GM23338 (cell line): ENCODE data around the gene C5orf34. TPM values are rescaled to one million over a fixed set of nuclear protein-coding genes. Genes with fewer than 3 reads are reported as not detected.
A peak's percentile ranks its signal among the peaks of the same experiment; 100 is the strongest.

ENCODE experiments used
- ATAC-seq: fragments of 200-7000 bp; cut with Tn5 transposase; 3 replicates; pipeline ENCODE4 v1.9.1; 2020
- DNase-seq: peaks from one replicate; pipeline ENCODE4 v3.0.0-alpha.2; 2015; ENCODE audit warnings: low spot score
- H2AFZ ChIP-seq: fragments of 200-600 bp; sonication (generic); 2 replicates; pipeline ENCODE4 v1.8.0; 2016; ENCODE audit warnings: antibody characterized with exemption, mild to moderate bottlenecking, moderate library complexity
- H3F3A ChIP-seq: fragments of 200-600 bp; sonication (generic); replicated peaks from 2 replicates; pipeline ENCODE4 v1.8.0; 2017; ENCODE audit warnings: antibody characterized with exemption, mixed run types, low read depth
- H3K27ac ChIP-seq: fragments of 200-600 bp; sonication (generic); 2 replicates; pipeline ENCODE4 v1.6.1; 2016; ENCODE audit warnings: low read depth
- H3K27me3 ChIP-seq: fragments of 200-600 bp; sonication (generic); 2 replicates; pipeline ENCODE4 v1.8.0; 2016; ENCODE audit warnings: mild to moderate bottlenecking, mixed run types, moderate library complexity; ENCODE audit not compliant: insufficient read depth
- H3K36me3 ChIP-seq: fragments of 200-600 bp; sonication (generic); 2 replicates; pipeline ENCODE4 v1.8.0; 2016; ENCODE audit warnings: mild to moderate bottlenecking; ENCODE audit not compliant: insufficient read depth
- H3K4me1 ChIP-seq: fragments of 200-600 bp; sonication (generic); 2 replicates; pipeline ENCODE4 v1.8.0; 2016; ENCODE audit warnings: mild to moderate bottlenecking, moderate library complexity; ENCODE audit not compliant: insufficient read depth
- H3K4me2 ChIP-seq: fragments of 200-600 bp; sonication (generic); 2 replicates; pipeline ENCODE4 v1.7.1; 2017; ENCODE audit warnings: mixed run types
- H3K4me3 ChIP-seq: fragments of 200-600 bp; sonication (generic); 2 replicates; pipeline ENCODE4 v1.6.1; 2016; ENCODE audit warnings: mixed run types
- H3K79me2 ChIP-seq: fragments of 200-600 bp; sonication (generic); replicated peaks from 2 replicates; pipeline ENCODE4 v1.8.0; 2017; ENCODE audit warnings: mild to moderate bottlenecking; ENCODE audit not compliant: insufficient read depth
- H3K9me2 ChIP-seq: fragments of 200-600 bp; sonication (generic); 2 replicates; pipeline ENCODE4 v1.8.0; 2017; ENCODE audit not compliant: insufficient read depth
- H4K20me1 ChIP-seq: fragments of 200-600 bp; sonication (generic); replicated peaks from 2 replicates; pipeline ENCODE4 v1.8.0; 2017; ENCODE audit warnings: mild to moderate bottlenecking; ENCODE audit not compliant: insufficient read depth
- H3K27ac Mint-ChIP-seq: 2 replicates; pipeline ENCODE4 v1.8.0; 2020; ENCODE audit warnings: inconsistent platforms, mild to moderate bottlenecking, moderate library complexity, mixed read lengths
- H3K27me3 Mint-ChIP-seq: 3 replicates; pipeline ENCODE4 v1.8.0; 2022; ENCODE audit warnings: low read depth, mild to moderate bottlenecking, moderate library complexity, mixed read lengths, inconsistent platforms; ENCODE audit not compliant: insufficient read depth, poor library complexity
- H3K36me3 Mint-ChIP-seq: 3 replicates; pipeline ENCODE4 v1.8.0; 2021; ENCODE audit warnings: low read depth, mild to moderate bottlenecking, inconsistent platforms, moderate library complexity, mixed read lengths
- H3K4me1 Mint-ChIP-seq: 3 replicates; pipeline ENCODE4 v1.8.0; 2020; ENCODE audit warnings: mild to moderate bottlenecking, inconsistent platforms, mixed read lengths
- H3K4me3 Mint-ChIP-seq: 3 replicates; pipeline ENCODE4 v1.8.0; 2021; ENCODE audit warnings: moderate library complexity, mild to moderate bottlenecking, inconsistent platforms, mixed read lengths
- H3K9me3 Mint-ChIP-seq: 3 replicates; pipeline ENCODE4 v1.8.0; 2020; ENCODE audit warnings: moderate library complexity, mild to moderate bottlenecking, inconsistent platforms, mixed read lengths
- CREB1 ChIP-seq: fragments of 250-450 bp; sonication (Bioruptor Pico); IDR thresholded peaks from 2 replicates; pipeline ENCODE4 v1.5.0; 2020; ENCODE audit warnings: low read depth, mild to moderate bottlenecking, moderate library complexity
- EZH2 ChIP-seq: fragments of 200-600 bp; sonication (generic); IDR thresholded peaks from one replicate; pipeline ENCODE4 v1.8.0; 2017; ENCODE audit warnings: antibody characterized with exemption, mild to moderate bottlenecking, low read depth; ENCODE audit not compliant: unreplicated experiment
- EZH2phosphoT487 ChIP-seq: fragments of 200-600 bp; sonication (generic); IDR thresholded peaks from one replicate; pipeline ENCODE4 v1.8.1; 2018; ENCODE audit warnings: antibody characterized with exemption; ENCODE audit not compliant: unreplicated experiment
- JUNB ChIP-seq: IDR thresholded peaks from one replicate; pipeline ENCODE4 v1.6.1; 2016; ENCODE audit warnings: antibody characterized with exemption; ENCODE audit not compliant: unreplicated experiment
- ZNF114 ChIP-seq: fragments of 250-450 bp; sonication (Bioruptor Pico); IDR thresholded peaks from 2 replicates; pipeline ENCODE4 v1.5.0; 2020; ENCODE audit warnings: mild to moderate bottlenecking, moderate library complexity
- ZNF462 ChIP-seq: fragments of 250-450 bp; sonication (Bioruptor Pico); IDR thresholded peaks from 2 replicates; pipeline ENCODE4 v1.5.0; 2020; ENCODE audit warnings: mild to moderate bottlenecking, moderate library complexity
- polyA plus RNA-seq: library from polyadenylated mRNA; unstranded; fragments of >200 nt; fragmentation: Nextera tagmentation; extraction: Ambion mirVana; gene quantifications from 2 replicates; pipeline ENCODE4 v1.2.1, GENCODE V29; 2016
- total RNA-seq: library from RNA; depleted of rRNA; stranded (reverse); fragments of >200 nt; shearing (Covaris generic); gene quantifications from 2 replicates; pipeline ENCODE4 v1.2.3, GENCODE V29; 2014

C5orf34 gene
- total and polyA plus RNA-seq, 2 experiments from 2014 or later = 12.2 to 15.3 TPM

GRCh38 chr5:43515678-43516048 is 715 bp upstream of the C5orf34 start:
- ATAC-seq (no peak), DNase-seq (no peak)
- TF ChIP-seq ZNF462 = no peak
- TF ChIP-seq JUNB = no peak
- TF ChIP-seq CREB1 (CRISPR knock-in tag) = no peak
- no peak for TF ChIP-seq ZNF114
- no peak for TF ChIP-seq EZH2
- Mint-ChIP-seq H3K9me3 (peaks cover 18% of the 10 kb centered on the region), H3K36me3 (peaks cover 23% of the 10 kb centered on the region), H3K4me3 (peak overlapping the region; percentile 91), H3K27me3 (peaks cover 4% of the 10 kb centered on the region), H3K4me1 (peaks cover 19% of the 10 kb centered on the region), H3K27ac (peak overlapping the region; percentile 99; the same call in 1 of the 2 replicates)
- H3K9me2 ChIP-seq = no peaks in the 10 kb centered on the region
- H3K79me2 ChIP-seq = peaks cover 28% of the 10 kb centered on the region
- H3K4me2 ChIP-seq = peak overlapping the region; percentile 78
- H3K4me1 ChIP-seq = peaks cover 17% of the 10 kb centered on the region
- H4K20me1 ChIP-seq = no peaks in the 10 kb centered on the region
- peak overlapping the region; percentile 49; the same call in 1 of the 2 replicates for H2AFZ ChIP-seq
- peak overlapping the region; percentile 36 for H3K27ac ChIP-seq
- no peaks in the 10 kb centered on the region for H3F3A ChIP-seq
- no peaks in the 10 kb centered on the region for H3K27me3 ChIP-seq
- H3K36me3 ChIP-seq = no peaks in the 10 kb centered on the region
- peak overlapping the region; percentile 74 for H3K4me3 ChIP-seq

GRCh38 chr5:43514471-43514815 is 505 bp downstream of the C5orf34 start:
- H3K4me1 Mint-ChIP-seq = peaks cover 19% of the 10 kb centered on the region
- Histone ChIP-seq H3K4me3 (peak overlapping the region; percentile 74), H3K9me2 (no peaks in the 10 kb centered on the region), H3K27me3 (no peaks in the 10 kb centered on the region), H3K4me2 (peak overlapping the region; percentile 92), H3K79me2 (peaks cover 28% of the 10 kb centered on the region), H3K36me3 (no peaks in the 10 kb centered on the region), H3F3A (no peaks in the 10 kb centered on the region), H4K20me1 (no peaks in the 10 kb centered on the region), H3K27ac (peak overlapping the region; percentile 99), H3K4me1 (peaks cover 17% of the 10 kb centered on the region), H2AFZ (peak overlapping the region; percentile 61; the same call in 1 of the 2 replicates)
- DNase-seq = peak; percentile 42
- peak; percentile 60 for ATAC-seq
- peak overlapping the region; percentile 99 for H3K27ac Mint-ChIP-seq
- H3K4me3 Mint-ChIP-seq = peak overlapping the region; percentile 91
- H3K36me3 Mint-ChIP-seq = peaks cover 30% of the 10 kb centered on the region
- H3K27me3 Mint-ChIP-seq = peaks cover 3% of the 10 kb centered on the region
- TF ChIP-seq EZH2phosphoT487 (no peak), CREB1 (CRISPR knock-in tag) (no peak)
- H3K9me3 Mint-ChIP-seq = peaks cover 23% of the 10 kb centered on the region
